GM12875 (cell line): ENCODE data around the gene FUS.

Experiments used
- H3K4me3 ChIP-seq: one replicate; pipeline ENCODE4 v1.5.1; 2011; ENCODE audit warnings: low read depth, low read length, control low read depth
- TF ChIP-seq, protein P1 (sequence below): IDR thresholded peaks from 2 replicates; pipeline ENCODE4 v1.5.1; 2011; ENCODE audit warnings: low read depth, mild to moderate bottlenecking, control low read depth, inconsistent platforms, low read length, moderate library complexity, borderline replicate concordance; ENCODE audit not compliant: insufficient read depth

The FUS gene

DNA sequence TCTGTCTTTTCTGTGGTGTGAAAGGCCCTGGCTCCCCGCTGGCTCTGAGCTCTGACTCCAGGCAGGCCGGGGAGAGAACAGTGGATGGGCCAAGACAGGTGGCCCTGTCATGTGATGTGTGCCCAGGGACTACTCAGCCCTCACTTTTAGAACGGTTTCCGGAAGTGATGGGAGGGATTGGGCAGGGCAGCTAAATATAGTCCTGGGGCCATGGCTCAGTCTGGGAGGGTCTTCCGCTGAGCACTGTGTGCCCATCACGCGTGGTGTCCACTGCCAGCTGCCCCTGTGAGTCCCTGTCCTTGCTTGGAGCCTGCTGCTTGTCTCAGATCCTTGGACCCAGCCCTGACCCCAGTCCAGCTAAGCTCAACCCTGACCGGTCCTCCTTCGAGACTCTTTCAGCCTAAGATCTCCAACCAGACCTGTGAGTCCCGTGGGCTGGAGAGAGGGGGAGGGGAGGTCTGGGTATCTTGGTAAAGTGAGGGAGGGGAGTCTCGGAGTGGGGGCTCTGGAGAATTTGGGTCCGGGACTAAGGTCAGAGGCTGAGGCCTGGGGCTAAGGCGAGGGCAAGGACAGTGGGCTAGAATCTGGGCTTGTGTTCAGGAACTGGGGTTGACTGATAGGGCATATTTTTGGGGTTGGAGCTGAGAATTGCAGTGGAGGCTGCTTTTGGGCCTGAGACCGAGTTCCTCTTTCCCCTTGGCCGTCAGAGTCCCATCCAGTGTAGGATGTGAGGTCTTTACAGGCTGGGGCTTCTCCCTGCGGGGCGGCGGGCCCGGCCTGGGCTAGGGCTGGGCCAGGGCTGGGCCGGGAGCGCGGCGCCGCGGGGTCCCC, 34.2 kb downstream of the FUS start, which contains the start of gene TRIM72:
Gene TRIM72 (plus strand): TSS at position 243 of the 831 bp plus-strand sequence. CDS start 620 bp downstream, outside the sequence.
- TF ChIP-seq, protein P1, sequence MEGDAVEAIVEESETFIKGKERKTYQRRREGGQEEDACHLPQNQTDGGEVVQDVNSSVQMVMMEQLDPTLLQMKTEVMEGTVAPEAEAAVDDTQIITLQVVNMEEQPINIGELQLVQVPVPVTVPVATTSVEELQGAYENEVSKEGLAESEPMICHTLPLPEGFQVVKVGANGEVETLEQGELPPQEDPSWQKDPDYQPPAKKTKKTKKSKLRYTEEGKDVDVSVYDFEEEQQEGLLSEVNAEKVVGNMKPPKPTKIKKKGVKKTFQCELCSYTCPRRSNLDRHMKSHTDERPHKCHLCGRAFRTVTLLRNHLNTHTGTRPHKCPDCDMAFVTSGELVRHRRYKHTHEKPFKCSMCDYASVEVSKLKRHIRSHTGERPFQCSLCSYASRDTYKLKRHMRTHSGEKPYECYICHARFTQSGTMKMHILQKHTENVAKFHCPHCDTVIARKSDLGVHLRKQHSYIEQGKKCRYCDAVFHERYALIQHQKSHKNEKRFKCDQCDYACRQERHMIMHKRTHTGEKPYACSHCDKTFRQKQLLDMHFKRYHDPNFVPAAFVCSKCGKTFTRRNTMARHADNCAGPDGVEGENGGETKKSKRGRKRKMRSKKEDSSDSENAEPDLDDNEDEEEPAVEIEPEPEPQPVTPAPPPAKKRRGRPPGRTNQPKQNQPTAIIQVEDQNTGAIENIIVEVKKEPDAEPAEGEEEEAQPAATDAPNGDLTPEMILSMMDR, result no peak
- H3K4me3 ChIP-seq, result no peak within 1 kb of the TSS

GRCh38 chr16:31214708-31215286, 34.9 kb downstream of the FUS start:
- TF ChIP-seq, protein P1, result no peak
- no peak overlapping the region for H3K4me3 ChIP-seq

DNA sequence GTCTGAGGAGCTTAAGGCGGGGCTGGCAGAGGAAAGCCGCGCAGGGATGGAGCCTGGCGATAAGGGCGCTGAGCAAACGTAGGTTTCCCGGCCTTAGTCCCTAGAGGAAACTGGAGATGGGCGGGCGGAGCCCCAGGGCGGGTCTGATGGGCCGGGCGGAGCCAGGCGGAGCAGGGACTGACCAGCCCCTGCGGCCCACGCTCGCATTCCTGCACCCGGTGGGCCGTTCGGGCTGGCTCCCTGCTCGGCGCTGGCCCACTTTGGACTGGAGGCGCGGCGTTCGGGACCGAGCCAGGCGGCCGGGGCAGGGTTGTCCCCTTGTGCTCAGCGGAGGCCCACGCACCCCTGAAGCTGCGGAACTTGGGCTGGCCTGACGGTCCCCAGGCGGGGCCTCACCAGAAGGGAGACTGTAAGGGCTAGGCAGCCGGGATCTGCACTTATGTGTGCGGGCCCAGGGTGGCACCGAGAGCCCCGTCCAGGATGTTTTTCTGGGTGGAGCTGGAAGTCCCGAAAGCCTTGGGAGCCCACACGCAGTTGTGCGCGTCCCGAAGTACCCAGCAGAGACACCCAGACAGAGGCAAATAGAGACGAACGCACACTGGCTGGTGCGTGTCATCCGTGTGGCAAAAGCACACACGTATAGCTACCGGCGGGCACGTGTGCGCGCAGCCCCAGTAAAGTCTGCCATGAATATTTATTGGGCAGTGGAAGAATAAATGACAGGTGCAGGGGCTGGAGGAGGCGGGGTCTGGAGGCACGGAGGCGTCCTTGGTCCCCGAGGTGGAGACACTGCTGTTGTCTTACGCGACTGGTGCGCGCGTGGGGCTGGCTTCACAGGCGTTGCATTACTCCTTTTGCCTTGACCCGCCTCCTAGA, 35.6 kb downstream of the FUS start:
- H3K4me3 ChIP-seq, result no peak overlapping the region
- TF ChIP-seq, protein P1, result no peak

DNA sequence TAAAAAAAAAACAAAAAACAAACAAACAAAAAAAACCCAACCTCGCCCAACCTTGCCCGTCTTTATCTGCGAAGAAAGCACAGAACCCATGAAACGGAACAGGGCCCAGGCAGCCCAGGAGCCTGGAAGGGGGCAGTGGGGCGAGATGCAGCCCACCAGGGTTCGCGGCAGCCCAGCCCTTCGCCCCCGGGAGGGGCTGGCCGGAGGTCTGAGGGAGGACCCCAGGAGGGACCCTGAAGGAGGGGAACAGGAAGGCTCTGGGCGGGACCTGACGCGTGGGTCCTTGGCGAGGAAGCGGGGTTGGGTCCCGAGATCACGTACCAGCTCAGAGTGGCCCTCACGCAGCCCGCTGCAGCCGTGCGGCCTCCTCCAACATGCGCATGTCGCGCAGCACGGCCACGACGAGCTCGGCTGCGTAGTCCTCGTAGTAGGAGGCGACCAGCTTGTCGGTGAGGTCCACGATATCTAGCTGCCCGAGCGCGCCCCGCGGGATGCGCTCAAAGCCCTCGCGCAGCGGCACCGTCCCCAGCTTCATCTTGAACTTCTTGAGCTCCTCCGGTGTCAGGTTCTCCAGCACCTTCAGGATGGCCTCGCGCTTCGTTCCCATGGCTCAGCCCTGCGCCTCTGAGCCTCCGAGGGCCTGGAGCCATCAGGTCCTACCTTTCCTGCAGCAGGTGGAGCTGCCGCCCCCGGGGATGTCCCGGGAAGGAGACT, 36.6 kb downstream of the FUS start, which contains the start of gene PYDC1:
Gene PYDC1 (minus strand): TSS at position 714 of the 714 bp plus-strand sequence. CDS start 107 bp downstream, at position 607.
- H3K4me3 ChIP-seq, result no peak within 1 kb of the TSS
- TF ChIP-seq, protein P1, result no peak

GRCh38 chr16:31217136-31217530, 37.2 kb downstream of the FUS start:
- TF ChIP-seq, protein P1, result no peak
- H3K4me3 ChIP-seq, result no peak overlapping the region

DNA sequence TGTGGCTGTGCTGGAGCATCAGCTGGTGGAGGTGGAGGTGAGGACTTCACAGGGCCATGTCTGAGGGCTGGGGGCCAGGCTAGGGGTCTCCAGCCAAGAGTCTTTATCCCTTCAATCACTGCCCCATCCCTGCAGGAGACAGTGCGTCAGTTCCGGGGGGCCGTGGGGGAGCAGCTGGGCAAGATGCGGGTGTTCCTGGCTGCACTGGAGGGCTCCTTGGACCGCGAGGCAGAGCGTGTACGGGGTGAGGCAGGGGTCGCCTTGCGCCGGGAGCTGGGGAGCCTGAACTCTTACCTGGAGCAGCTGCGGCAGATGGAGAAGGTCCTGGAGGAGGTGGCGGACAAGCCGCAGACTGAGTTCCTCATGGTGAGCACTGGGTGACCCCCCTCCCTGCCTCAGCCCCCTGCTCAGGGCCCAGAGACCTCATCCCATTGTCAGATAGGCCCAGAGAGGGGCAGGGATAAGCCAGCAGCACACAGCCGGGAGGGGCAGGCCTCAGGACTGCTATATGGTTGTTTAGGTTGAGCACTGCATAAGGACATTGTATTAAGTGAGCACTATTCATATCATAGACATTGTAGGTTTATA, 39.3 kb downstream of the FUS start:
- TF ChIP-seq, protein P1, result no peak

More for the DNA sequence above, 39.3 kb downstream of the FUS start:
- no peak overlapping the region for H3K4me3 ChIP-seq
